GM12892 (cell line): Measurements from ENCODE around the gene YWHAB.

Experiments used
- POLR2A ChIP-seq: IDR thresholded peaks from 2 replicates; pipeline ENCODE4 v1.6.1; 2011; ENCODE audit warnings: low read depth, low read length, control low read depth
- POLR2AphosphoS5 ChIP-seq: IDR thresholded peaks from 2 replicates; pipeline ENCODE4 v1.6.1; 2011; ENCODE audit warnings: low read depth, low read length, control low read depth
- TAF1 ChIP-seq: IDR thresholded peaks from 2 replicates; pipeline ENCODE4 v1.6.1; 2011; ENCODE audit warnings: low read depth, mild to moderate bottlenecking, control low read depth, low read length, borderline replicate concordance

DNA sequence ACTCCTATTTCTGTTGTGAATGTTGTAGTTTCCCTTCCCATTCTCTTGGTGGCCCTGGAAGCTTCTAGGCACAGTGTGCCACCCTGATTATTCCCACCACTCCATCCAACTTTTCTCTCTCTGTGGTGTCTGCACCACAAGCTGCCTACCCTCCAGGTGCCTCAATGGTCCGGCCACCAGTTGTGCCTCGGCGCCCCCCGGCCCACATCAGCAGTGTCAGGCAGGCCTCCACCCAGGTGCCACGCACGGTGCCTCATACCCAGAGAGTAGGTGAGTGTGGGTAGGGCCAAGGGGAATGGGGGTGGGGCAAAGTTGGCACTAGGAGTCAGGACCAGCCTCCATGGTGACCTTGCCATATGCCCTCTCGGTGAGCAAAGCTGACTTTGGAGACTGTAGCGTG lies 47.4 kb downstream of the YWHAB start:
- TF ChIP-seq POLR2A = no peak
- TF ChIP-seq TAF1 = no peak
- no peak for TF ChIP-seq POLR2AphosphoS5
